GM12891 (cell line): Measurements from ENCODE around the gene C7orf33.

Source experiments
- PAX5 ChIP-seq: IDR thresholded peaks from 2 replicates; pipeline ENCODE4 v1.6.1; 2011; ENCODE audit warnings: low read length, moderate library complexity, mild to moderate bottlenecking; ENCODE audit not compliant: insufficient read depth, severe bottlenecking
- POLR2A ChIP-seq: IDR thresholded peaks from 2 replicates; pipeline ENCODE4 v1.6.1; 2011; ENCODE audit warnings: low read depth, low read length, control low read depth
- POLR2AphosphoS5 ChIP-seq: IDR thresholded peaks from 2 replicates; pipeline ENCODE4 v1.6.1; 2011; ENCODE audit warnings: low read depth, low read length, control low read depth
- POU2F2 ChIP-seq: IDR thresholded peaks from 2 replicates; pipeline ENCODE4 v1.6.1; 2011; ENCODE audit warnings: low read depth, mild to moderate bottlenecking, control low read depth, low read length, moderate library complexity
- SPI1 ChIP-seq: IDR thresholded peaks from 2 replicates; pipeline ENCODE4 v1.6.1; 2011; ENCODE audit warnings: low read depth, low read length, control low read depth
- TAF1 ChIP-seq: IDR thresholded peaks from 2 replicates; pipeline ENCODE4 v1.6.1; 2011; ENCODE audit warnings: low read depth, low read length, control low read depth

GRCh38 chr7:148575640-148576411 is 14.7 kb upstream of the C7orf33 start:
- no peak for TF ChIP-seq POLR2A
- no peak for TF ChIP-seq POLR2AphosphoS5
- no peak for TF ChIP-seq TAF1
- no peak for TF ChIP-seq SPI1
- no peak for TF ChIP-seq PAX5
- no peak for TF ChIP-seq POU2F2
